GM18517 (cell line): ENCODE results near the gene PHF23.
"Not testable (repeated sequence)": the region's sequence is repeated elsewhere in the genome, so short reads cannot be mapped to it uniquely, and the experiment has no call there.

Experiments used
- ATAC-seq: cut with Tn5 transposase; IDR thresholded peaks from one replicate; pipeline ENCODE4 v1.9.1; 2021; ENCODE audit warnings: mild to moderate bottlenecking, moderate library complexity; ENCODE audit not compliant: unreplicated experiment

Gene PHF23

DNA sequence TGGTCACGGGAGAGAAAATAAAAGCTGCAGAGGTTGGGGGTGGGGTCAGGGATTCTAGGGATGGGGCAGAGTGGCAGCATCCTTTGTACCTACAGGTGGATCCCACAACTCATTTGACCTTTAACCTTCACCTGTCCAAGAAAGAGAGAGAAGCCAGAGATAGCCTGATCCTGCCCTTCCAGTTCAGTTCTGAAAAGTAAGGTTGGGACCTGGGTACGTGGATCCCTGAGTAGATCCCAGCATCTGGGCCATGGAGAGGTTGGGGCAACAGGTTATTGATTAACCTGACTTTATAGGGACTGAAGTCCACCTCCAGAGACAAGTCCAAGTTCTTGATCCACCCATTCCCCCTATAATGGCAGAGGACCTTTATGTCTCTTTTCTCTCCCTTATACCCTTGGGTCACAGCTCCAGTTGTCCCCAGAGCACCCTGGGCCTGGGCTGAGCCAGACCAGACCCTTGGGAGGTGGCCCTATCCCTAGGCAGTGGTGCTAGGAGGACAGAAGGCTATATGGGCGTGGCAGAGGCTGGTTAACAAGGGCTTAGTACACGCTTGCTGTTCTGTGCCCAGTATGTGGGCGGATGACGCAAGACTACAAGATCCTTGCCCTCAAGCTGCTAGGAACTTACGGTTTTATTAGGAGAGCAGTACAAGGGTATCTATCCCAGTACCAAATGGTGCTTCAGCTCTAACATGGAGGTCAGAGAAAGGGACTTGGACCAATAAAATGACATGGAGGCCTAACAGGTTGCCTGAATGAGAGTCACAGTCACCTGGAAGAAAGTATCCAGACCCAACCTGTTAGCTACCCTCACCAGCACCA, 19.7 kb upstream of the PHF23 start:
- ATAC-seq = no peak

GRCh38 chr17:7256766-7257456, 17.7 kb upstream of the PHF23 start:
- ATAC-seq = no peak

DNA sequence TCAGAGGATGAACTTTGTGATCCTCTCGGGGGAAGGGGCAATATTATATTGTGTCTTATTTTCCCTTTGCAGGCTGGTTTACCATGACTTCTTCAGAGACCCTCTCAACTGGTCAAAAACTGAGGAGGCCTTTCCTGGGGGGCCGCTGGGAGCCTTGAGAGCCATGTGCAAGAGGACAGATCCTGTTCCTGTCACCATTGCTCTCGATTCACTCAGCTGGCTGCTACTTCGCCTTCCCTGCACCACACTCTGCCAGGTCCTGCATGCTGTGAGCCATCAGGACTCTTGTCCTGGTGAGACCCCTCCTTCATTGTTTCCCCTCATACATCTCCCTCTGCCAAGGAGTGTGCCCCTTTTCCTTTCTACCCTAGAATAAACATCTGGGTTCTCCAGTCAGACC, 15.3 kb upstream of the PHF23 start:
- ATAC-seq = no peak

- no peak for ATAC-seq
Observed at GRCh38 chr17:7253082-7253481, 13.8 kb upstream of the PHF23 start.

DNA sequence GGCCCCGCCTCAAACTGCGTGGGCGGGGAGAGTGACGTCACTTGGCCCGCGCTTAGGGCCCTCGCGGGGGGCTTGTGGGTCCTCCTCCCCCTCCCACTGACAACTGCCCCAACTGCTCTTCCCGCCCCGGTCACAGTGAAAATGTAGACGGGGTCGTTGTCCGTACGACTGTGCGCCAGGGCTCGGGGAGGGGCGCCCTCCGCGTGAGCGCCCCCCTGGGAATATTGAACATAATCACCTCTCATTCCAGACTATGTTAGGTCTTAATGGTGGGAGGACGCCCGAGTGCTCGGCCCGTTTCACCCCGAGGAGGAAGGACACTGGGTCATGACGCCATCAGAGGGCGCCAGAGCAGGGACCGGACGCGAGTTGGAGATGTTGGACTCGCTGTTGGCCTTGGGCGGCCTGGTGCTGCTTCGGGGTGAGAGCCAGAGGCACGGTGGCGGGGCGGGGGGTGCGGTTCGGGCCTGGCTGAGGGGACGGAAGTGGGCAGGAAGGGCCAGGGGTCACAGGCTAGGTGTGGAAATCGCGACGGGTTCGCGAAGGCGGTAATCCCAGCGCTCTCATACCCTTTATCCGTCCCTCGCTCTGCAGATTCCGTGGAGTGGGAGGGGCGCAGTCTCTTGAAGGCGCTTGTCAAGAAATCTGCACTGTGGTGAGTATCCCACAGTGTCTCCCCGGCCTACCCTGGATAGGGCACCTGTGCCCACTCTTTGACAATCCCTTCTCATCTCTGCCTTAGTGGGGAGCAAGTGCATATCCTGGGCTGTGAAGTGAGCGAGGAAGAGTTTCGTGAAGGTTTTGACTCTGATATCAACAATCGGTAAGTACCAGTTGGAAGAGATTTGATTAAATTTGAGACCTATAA, 13.2 kb upstream of the PHF23 start, which contains the start of gene ELP5:
Gene ELP5 (plus strand): TSS at position 40 of the 868 bp plus-strand sequence. CDS start 336 bp downstream, at position 376.
- peak; percentile 48 for ATAC-seq

DNA sequence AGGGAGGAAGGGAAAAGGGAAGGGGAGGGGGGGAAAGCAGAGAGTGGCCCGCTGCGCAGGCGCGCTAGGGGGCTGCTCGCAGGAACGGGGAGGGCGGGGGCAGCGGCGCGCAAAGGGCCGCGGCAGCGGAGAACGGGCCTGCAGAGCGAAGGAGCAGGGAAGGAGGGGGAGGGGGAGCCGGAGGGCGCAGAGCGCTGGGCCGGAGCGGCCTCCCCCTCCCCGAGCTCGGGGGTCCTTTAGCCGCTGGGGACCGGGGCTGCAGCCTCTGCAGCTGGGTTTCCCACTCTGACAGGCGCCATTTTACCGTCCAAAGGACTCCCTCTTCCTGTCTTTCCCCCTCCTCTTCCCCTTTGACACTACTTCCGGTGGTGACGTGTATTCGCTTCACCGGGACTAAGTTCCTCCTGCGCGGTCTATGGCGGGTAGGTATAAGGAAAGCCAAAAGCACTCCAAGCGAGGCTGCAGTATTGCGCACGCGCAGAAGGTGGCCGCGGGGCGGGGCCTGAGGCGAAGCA, 12.5 kb upstream of the PHF23 start, which contains the start of gene CTDNEP1:
Gene CTDNEP1 (minus strand): TSS at position 74 of the 515 bp plus-strand sequence. CDS start 438 bp downstream, outside the sequence.
- peak; percentile 89 for ATAC-seq

DNA sequence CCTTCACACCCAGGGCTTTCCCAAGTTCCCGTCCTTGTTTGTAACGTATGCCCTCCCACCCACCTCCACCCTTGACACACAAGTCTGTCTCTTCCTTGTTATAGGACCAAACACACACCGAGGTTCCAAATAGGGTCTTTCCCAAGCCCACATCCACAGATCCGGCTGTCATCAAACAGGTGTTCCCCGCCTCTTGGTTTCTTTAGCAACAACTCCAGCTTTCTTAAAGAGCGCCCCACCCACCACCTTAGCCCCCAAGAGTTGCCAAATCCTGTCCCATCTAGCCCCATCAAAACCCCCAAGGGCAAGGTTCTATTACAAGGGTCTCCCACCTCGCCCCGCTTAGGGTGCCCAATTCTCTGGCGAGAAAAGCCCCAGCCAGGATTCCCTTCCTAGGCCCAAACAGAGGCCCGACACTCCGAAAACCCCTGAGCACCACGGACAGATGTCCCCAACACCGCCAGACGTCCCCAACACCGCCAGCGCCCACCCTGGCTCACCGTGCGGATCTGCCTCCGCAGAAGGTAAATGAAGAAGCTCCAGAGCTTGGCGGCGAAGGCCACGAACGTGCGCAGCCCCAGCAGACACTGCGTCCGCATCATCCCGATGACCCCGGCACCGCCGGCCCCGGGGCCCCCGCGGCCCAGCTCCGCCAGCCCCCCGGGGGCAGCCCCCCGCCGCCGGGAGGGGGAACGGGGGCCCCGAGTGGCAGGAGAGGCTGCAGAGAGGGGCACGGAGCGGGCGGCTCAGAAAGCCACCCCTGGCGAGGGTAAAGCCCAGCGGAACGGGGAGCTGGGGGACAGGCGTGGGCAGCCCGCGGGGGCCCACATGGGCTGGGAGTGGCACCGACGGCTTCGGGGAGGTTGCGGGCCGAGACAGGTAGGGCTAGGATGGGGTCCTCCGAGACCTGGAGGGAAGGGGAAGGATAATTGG, 11.7 kb upstream of the PHF23 start:
- ATAC-seq = no peak

DNA sequence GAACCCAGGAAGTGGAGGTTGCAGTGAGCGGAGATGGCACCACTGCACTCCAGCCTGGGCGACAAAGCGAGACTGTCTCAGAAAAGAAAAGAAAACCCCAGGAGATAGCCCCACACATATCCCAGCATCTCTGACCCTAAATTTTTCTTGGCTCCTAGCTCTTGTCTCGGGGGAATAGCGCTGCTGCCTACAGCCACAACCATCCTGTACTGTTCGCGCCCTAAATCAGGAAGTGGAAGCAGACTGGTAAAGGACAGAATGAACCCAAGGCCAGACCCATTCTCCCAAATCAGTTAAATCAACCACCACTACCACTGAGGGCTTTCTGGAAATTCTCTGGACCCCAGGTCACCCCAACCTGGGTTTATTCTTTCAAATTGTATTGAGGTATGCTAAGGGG, 10.6 kb upstream of the PHF23 start:
- ATAC-seq = no peak

- ATAC-seq = no peak
Observed at GRCh38 chr17:7249214-7249613, 10.0 kb upstream of the PHF23 start.

GRCh38 chr17:7248796-7249195, 9.5 kb upstream of the PHF23 start:
- no peak for ATAC-seq

GRCh38 chr17:7246779-7247178, 7.5 kb upstream of the PHF23 start:
- no peak for ATAC-seq

DNA sequence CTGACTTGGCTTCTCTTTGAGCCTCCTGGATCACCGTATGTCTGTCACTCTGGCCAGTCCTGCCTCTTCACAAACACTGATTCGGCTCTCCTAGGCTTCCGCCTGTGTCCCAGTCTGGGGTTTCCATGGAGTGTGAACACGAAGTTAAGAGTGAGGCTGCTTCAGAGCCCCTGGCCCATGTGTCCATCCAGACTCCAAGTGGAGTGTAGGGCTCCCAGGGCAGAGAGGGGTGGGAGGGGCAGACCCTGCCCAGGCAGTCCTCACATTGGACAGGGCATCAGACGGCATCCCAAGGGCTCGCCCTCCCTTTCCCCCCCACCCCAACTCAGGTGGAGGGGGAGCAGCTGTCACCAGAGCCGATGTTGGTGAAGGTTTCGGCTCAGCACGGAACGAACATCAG, 4.6 kb upstream of the PHF23 start:
- ATAC-seq = not testable (repeated sequence)

DNA sequence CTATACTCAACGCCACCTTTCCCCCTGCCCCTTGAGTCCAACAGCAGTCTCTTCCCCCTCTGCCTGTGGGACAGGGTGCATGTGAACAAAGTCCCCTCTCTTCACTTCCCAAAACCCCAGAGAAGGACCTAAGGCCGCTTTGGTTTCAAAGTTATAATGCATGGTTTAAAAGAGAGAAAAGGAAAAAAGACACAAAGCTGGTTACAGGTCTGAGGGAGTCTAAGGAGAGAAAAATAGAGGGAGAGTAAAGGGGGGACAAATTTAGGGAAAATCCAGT, 4.1 kb upstream of the PHF23 start:
- no peak for ATAC-seq

DNA sequence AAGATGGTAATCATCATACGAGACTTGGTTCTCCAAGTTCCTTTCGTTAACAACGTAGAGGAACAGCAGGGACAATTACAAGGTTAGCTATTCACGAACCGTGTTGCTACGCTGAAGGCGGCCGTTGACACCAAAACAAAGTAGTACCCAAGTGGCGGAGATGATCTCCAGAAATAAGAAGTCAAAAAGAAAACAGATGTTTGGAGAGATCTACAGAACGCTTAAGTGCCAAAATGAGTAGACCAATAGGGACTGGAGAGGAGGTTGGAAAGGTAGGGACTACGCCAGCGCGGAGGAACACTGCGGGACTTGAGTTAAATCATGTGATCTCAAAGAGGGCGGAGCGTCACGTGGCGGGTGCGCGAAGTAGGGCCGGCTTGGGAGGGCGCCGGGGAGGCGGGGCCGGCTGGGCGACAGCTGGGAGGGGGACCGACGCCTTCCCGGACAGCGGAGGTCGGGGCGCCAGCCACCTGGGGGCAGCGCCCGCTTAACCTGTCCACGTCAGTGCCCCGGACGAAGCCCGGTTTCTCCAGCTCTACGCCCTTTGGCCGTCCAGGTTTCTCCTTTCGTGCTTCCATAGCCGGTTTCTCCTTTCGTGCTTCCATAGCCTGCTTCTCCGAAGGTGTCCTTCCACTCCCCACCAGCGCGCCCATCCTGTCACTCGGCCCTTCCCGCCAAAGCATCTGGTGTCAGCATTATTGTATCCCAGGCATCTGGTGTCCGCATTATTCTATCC, 3.6 kb upstream of the PHF23 start:
- peak; percentile 52 for ATAC-seq

DNA sequence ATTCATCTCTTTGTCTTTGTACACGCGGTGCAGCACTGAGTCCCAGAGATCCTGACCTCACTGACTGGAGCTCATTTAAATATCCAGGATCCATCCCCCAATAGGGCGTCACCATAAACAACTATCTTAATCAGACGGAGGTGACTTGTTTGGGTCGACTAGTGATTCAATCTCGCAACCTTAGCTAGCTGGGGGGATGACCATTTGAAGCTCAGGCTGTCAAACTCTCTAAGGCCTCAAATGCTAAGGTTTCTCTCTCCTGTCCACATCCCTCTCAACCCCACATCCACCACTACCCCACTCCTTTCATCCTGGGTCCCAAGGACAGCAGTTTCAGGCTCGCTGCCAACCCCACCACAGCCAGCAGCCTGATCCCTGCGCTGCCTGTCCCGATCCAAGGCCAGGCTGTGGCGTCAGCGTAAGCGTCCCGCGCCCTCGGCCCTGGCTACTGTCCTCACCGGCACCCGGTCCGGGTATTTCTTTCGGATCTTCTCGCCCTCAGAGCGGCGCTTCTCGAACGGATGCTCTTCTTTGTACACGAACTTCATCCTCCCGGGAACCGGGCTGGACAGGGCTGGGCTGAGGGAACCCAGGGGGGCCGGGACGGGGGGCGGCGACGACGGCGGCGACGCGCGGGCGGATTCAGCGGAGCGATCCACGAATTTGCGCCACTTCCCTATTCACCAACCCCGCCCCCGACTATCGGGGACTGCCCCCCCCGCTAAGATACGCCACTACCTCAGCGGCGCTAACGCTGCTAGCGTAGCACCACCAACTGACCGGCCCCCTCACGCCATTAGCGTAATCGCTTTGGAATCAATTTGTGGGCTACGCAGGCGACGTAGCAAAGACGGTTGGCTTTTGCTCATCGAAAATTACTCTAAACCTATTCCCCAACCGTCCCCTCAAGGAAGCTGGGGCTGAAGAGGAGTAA, 2.8 kb upstream of the PHF23 start, which contains the start of gene GABARAP:
Gene GABARAP (minus strand): TSS at position 667 of the 934 bp plus-strand sequence. CDS start 119 bp downstream, at position 548.
- ATAC-seq = peak; percentile 27

- ATAC-seq = no peak
Observed at GRCh38 chr17:7241090-7241733, 2.0 kb upstream of the PHF23 start.

DNA sequence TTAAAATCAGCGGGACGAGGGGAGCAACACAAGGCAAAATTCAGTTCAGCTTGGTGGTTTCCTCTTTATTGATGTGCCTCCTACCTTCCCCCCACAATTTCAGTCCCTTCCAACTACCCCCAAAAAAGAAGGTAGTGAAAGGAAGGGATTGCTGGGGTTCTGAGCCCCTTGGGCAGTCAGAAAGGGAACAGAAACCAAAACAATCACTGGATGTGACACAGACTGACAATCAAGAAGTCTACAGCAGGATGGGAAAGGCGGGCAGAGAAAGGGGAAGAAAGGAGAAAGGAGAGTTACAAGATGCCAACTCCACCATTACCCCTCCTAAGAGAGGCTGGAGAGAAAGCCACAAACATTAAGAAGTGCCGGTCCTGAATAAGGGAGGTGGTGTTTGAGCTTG, 1.1 kb upstream of the PHF23 start:
- no peak for ATAC-seq
